A549 (cell line): ENCODE results near the gene GPR119.

Experiments used
- ELK1 ChIP-seq: fragments of 150-350 bp; IDR thresholded peaks from 2 replicates; pipeline ENCODE4 v1.6.1; 2014; ENCODE audit warnings: low read depth, mild to moderate bottlenecking, low read length
- ESRRA ChIP-seq: fragments of 150-350 bp; IDR thresholded peaks from 2 replicates; pipeline ENCODE4 v1.6.1; 2014; ENCODE audit warnings: mild to moderate bottlenecking, low read length, borderline replicate concordance
- FOSL2 ChIP-seq, 2 experiments: fragments of 450-650 bp in 1 of 2; fragments of >200 bp in 1 of 2; sonication (Bioruptor Twin) in 1 of 2; formaldehyde crosslinking; IDR thresholded peaks; 2 replicates each; pipeline versions ENCODE4 v1.5.0 to v1.6.1; 2016 to 2020; ENCODE audit warnings: mild to moderate bottlenecking in 1 of 2, moderate library complexity in 1 of 2
- KDM1A ChIP-seq: fragments of 200-600 bp; sonication (generic); IDR thresholded peaks from 2 replicates; pipeline ENCODE4 v1.6.1; 2016; ENCODE audit warnings: low read depth, mild to moderate bottlenecking
- MAZ ChIP-seq: fragments of 150-350 bp; IDR thresholded peaks from 2 replicates; pipeline ENCODE4 v1.6.1; 2014; ENCODE audit warnings: antibody characterized with exemption, low read depth, low read length, borderline replicate concordance
- MYC ChIP-seq: IDR thresholded peaks from 2 replicates; pipeline ENCODE4 v1.6.1; 2012; ENCODE audit warnings: mild to moderate bottlenecking, inconsistent platforms, low read length, improper control_type of control experiment, borderline replicate concordance
- NFE2L2 ChIP-seq: fragments of 150-350 bp; conservative IDR thresholded peaks from 2 replicates; pipeline ENCODE4 v1.6.1; 2014; ENCODE audit warnings: low read length
- POLR2A ChIP-seq: IDR thresholded peaks from 2 replicates; pipeline ENCODE4 v1.6.1; 2012; ENCODE audit warnings: mild to moderate bottlenecking, low read length
- RAD21 ChIP-seq, 2 experiments: fragments of >200 bp in 1 of 2; sonication (Bioruptor Twin) in 1 of 2; formaldehyde crosslinking in 1 of 2; IDR thresholded peaks in 1 of 2; conservative IDR thresholded peaks in 1 of 2; 2 replicates in 1 of 2; 3 replicates in 1 of 2; pipeline ENCODE4 v1.6.1; 2012 to 2018; ENCODE audit warnings: inconsistent platforms in 1 of 2
- RFX5 ChIP-seq: fragments of 450-650 bp; IDR thresholded peaks from 2 replicates; pipeline ENCODE4 v1.7.1; 2014; ENCODE audit warnings: antibody characterized with exemption, mild to moderate bottlenecking, moderate library complexity
- TF ChIP-seq, protein P1 (sequence below): IDR thresholded peaks from 2 replicates; pipeline ENCODE4 v1.6.1; 2012; ENCODE audit warnings: low read depth, borderline replicate concordance
- TF ChIP-seq, protein P2 (sequence below): fragments of 200-600 bp; sonication (generic); IDR thresholded peaks from 2 replicates; pipeline ENCODE4 v1.6.1; 2016; ENCODE audit warnings: antibody characterized with exemption, mild to moderate bottlenecking, moderate library complexity
- TF ChIP-seq, protein P3 (sequence below): fragments of >200 bp; sonication (Bioruptor Twin); formaldehyde crosslinking; IDR thresholded peaks from 3 replicates; pipeline ENCODE4 v1.5.1; 2016
- TF ChIP-seq, protein P4 (sequence below): fragments of >200 bp; sonication (Bioruptor Twin); formaldehyde crosslinking; IDR thresholded peaks from 3 replicates; pipeline ENCODE4 v1.6.1; 2016

- TF ChIP-seq, protein P1, sequence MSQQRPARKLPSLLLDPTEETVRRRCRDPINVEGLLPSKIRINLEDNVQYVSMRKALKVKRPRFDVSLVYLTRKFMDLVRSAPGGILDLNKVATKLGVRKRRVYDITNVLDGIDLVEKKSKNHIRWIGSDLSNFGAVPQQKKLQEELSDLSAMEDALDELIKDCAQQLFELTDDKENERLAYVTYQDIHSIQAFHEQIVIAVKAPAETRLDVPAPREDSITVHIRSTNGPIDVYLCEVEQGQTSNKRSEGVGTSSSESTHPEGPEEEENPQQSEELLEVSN = no peak
- TF ChIP-seq, protein P2, sequence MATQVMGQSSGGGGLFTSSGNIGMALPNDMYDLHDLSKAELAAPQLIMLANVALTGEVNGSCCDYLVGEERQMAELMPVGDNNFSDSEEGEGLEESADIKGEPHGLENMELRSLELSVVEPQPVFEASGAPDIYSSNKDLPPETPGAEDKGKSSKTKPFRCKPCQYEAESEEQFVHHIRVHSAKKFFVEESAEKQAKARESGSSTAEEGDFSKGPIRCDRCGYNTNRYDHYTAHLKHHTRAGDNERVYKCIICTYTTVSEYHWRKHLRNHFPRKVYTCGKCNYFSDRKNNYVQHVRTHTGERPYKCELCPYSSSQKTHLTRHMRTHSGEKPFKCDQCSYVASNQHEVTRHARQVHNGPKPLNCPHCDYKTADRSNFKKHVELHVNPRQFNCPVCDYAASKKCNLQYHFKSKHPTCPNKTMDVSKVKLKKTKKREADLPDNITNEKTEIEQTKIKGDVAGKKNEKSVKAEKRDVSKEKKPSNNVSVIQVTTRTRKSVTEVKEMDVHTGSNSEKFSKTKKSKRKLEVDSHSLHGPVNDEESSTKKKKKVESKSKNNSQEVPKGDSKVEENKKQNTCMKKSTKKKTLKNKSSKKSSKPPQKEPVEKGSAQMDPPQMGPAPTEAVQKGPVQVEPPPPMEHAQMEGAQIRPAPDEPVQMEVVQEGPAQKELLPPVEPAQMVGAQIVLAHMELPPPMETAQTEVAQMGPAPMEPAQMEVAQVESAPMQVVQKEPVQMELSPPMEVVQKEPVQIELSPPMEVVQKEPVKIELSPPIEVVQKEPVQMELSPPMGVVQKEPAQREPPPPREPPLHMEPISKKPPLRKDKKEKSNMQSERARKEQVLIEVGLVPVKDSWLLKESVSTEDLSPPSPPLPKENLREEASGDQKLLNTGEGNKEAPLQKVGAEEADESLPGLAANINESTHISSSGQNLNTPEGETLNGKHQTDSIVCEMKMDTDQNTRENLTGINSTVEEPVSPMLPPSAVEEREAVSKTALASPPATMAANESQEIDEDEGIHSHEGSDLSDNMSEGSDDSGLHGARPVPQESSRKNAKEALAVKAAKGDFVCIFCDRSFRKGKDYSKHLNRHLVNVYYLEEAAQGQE = no peak
- TF ChIP-seq POLR2A = no peak
- TF ChIP-seq, protein P3, sequence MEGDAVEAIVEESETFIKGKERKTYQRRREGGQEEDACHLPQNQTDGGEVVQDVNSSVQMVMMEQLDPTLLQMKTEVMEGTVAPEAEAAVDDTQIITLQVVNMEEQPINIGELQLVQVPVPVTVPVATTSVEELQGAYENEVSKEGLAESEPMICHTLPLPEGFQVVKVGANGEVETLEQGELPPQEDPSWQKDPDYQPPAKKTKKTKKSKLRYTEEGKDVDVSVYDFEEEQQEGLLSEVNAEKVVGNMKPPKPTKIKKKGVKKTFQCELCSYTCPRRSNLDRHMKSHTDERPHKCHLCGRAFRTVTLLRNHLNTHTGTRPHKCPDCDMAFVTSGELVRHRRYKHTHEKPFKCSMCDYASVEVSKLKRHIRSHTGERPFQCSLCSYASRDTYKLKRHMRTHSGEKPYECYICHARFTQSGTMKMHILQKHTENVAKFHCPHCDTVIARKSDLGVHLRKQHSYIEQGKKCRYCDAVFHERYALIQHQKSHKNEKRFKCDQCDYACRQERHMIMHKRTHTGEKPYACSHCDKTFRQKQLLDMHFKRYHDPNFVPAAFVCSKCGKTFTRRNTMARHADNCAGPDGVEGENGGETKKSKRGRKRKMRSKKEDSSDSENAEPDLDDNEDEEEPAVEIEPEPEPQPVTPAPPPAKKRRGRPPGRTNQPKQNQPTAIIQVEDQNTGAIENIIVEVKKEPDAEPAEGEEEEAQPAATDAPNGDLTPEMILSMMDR = no peak
- no peak for TF ChIP-seq RFX5
- TF ChIP-seq, protein P4, sequence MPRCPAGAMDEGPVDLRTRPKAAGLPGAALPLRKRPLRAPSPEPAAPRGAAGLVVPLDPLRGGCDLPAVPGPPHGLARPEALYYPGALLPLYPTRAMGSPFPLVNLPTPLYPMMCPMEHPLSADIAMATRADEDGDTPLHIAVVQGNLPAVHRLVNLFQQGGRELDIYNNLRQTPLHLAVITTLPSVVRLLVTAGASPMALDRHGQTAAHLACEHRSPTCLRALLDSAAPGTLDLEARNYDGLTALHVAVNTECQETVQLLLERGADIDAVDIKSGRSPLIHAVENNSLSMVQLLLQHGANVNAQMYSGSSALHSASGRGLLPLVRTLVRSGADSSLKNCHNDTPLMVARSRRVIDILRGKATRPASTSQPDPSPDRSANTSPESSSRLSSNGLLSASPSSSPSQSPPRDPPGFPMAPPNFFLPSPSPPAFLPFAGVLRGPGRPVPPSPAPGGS = no peak
- no peak for TF ChIP-seq MAZ
- TF ChIP-seq RAD21 (conservative IDR thresholded peaks at IDR 0.05 in 1 of 2, IDR thresholded peaks at IDR 0.05 in 1 of 2) = no peak
- no peak for TF ChIP-seq ELK1
- TF ChIP-seq MYC = no peak
- TF ChIP-seq NFE2L2 = no peak
- TF ChIP-seq KDM1A = no peak
- TF ChIP-seq FOSL2 (IDR thresholded peaks at IDR 0.05) = no peak
- TF ChIP-seq FOSL2 (CRISPR knock-in tag; IDR thresholded peaks at IDR 0.05) = no peak
- TF ChIP-seq ESRRA = no peak
Measured at GRCh38 chrX:130402208-130402684, 16.8 kb upstream of the GPR119 start.
